SHP77 treated with DMSO at 0.1 percent for 48 hours (cell line): Measurements from ENCODE around the gene FOXP4.

Source experiments
- DNase-seq: peaks from one replicate; lab custom pipeline; 2025; lab: John Stamatoyannopoulos, UW

FOXP4 gene

GRCh38 chr6:41546866-41547798, 951 bp downstream of the FOXP4 start:
- DNase-seq = no peak

GRCh38 chr6:41547799-41548097, 1.6 kb downstream of the FOXP4 start:
- DNase-seq = no peak

- DNase-seq = no peak
Observed at GRCh38 chr6:41548098-41548840, 2.1 kb downstream of the FOXP4 start.

GRCh38 chr6:41548841-41549642, 2.9 kb downstream of the FOXP4 start:
- DNase-seq = no peak

GRCh38 chr6:41549673-41550072, 3.5 kb downstream of the FOXP4 start:
- DNase-seq = no peak

- DNase-seq = no peak
Observed at GRCh38 chr6:41551086-41551700, 5.0 kb downstream of the FOXP4 start.

GRCh38 chr6:41551857-41552256, 5.7 kb downstream of the FOXP4 start:
- no peak for DNase-seq

GRCh38 chr6:41552723-41553122, 6.5 kb downstream of the FOXP4 start:
- no peak for DNase-seq

GRCh38 chr6:41553405-41553999, 7.3 kb downstream of the FOXP4 start:
- DNase-seq = no peak

GRCh38 chr6:41555326-41556300, 9.4 kb downstream of the FOXP4 start:
- no peak for DNase-seq

- DNase-seq = no peak
Observed at GRCh38 chr6:41557335-41557734, 11.2 kb downstream of the FOXP4 start.

GRCh38 chr6:41558033-41558807, 12.0 kb downstream of the FOXP4 start:
- no peak for DNase-seq

GRCh38 chr6:41559655-41560427, 13.7 kb downstream of the FOXP4 start:
- no peak for DNase-seq

GRCh38 chr6:41560431-41561192, 14.4 kb downstream of the FOXP4 start:
- no peak for DNase-seq

GRCh38 chr6:41561416-41561815, 15.2 kb downstream of the FOXP4 start:
- DNase-seq = no peak

GRCh38 chr6:41561931-41562911, 16.0 kb downstream of the FOXP4 start:
- no peak for DNase-seq
